GM19240 (cell line): Measurements from ENCODE around the gene ATG14.
"Not testable (repeated sequence)": the region's sequence is repeated elsewhere in the genome, so short reads cannot be mapped to it uniquely, and the experiment has no call there.

ENCODE experiments used
- DNase-seq: peaks from one replicate; pipeline ENCODE4 v3.0.0; 2011; ENCODE audit warnings: low spot score; ENCODE audit not compliant: insufficient read length

ATG14 gene

DNA sequence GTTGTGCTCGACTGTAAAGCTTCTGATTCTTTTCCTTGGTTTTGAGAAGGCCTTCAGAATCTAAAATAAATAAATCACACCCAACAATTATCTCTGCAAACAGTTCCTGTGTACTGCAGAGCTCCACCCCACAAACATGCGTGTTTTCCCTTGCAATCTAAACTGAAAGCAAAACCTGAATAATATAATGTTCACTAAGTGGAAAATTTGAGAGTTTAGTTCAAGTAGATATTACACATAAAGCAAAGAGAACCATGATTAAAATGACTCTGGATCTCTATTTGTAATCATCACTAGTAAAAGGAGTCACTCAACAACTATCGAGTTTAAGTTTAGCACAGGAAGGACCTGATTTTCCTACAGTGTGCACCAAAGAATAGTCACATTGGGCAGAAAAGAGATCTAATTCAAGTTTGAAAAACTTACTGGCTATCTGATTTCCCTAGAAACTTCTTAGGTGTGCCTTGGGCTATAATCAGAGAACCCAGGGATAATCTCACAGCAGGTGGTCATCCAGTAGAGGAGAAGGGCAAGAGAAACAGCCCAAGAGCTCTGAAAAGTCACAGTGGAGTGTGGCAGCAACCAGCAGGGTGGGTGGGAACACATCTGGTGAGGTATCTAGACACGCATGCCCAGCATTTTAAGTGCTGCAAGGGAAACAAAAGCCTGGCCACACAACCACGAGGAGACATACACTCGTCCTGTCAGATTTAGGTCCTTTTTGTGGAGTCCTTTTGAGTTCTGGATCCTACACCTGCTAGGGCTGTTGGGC is 25.4 kb downstream of the ATG14 start:
- no peak for DNase-seq

DNA sequence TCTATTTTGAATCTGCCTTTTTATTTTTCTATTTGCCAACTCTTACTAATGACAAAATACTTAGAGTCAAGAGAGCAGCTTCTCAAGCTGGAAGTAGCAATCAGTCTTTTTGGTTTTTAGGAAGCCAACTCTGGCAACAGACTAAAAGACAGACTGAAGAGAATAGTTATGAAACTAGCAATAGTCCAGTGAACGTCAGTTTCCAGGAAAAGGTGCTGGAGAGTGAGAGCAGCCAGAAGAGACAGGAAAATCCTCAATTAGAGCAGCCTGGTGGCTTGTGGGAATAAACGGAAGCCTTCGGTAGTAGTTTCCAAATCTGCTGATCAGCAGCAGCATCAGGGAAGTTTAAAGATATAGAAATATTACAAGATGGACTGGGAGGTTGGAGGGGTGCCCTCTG is 27.1 kb downstream of the ATG14 start:
- DNase-seq = no peak

DNA sequence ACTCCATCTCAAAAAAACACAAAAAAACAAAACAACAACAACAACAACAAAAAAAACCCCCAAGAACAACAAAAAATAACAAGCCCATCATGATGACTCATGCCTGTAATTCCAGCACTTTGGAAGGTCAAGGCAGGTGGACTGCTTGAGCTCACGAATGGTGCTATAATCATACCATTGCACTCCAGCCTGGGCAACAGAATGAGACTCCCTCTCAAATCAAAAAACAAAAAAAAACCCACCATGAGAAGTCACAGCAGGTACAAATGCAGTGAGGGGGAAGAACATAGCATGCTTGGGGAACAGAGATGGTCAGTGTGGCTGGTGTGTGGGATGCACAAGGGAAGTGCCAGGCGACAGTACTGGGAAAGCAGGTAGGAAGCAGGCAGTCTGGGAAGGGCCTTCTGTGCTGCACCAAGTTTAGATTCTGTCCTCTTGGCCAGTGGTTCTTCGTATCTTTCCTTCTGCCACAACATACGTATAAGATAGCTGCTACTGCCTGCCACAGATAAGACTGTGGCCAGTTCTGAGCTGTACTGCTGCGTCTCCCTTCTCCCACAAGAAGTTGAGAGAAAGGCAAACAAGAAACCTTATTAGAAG is 28.0 kb downstream of the ATG14 start:
- DNase-seq = no peak

DNA sequence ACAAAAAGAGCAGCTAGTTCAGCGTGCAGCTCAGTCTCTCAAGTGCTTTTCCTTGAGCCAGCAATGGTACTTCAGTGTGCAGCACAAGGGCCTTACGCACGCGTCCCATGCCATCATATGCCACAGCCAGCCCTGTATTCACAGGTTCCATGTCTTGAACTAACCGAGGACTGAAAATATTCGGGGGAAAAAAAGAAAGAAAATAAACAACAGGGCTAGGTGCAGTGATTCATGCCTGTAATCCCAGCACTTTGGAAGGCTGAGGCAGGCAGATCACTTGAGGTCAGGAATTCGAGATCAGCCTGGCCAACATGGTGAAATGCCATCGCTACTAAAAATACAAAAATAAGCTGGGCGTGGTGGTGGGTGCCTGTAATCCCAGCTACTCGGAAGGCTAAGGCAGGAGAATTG is 28.6 kb downstream of the ATG14 start:
- not testable (repeated sequence) for DNase-seq

DNA sequence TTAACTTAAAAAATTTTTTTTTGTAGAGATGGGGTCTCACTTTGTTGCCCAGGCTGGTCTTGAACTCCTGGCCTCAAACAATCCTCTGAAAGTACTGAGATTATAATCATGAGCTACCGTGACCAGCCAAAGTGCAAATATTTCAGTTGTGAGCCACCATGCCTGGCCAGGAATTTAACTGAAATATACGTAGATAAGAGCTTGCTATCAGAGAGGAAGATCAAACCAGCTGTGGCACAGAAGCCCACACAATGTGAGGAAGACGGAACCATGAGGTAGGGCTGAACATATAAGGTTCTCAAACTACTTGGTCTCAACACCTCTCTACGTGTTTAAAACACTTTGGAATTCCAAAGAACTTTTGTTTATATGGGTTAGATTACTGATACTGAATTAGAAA is 29.1 kb downstream of the ATG14 start:
- DNase-seq = no peak

DNA sequence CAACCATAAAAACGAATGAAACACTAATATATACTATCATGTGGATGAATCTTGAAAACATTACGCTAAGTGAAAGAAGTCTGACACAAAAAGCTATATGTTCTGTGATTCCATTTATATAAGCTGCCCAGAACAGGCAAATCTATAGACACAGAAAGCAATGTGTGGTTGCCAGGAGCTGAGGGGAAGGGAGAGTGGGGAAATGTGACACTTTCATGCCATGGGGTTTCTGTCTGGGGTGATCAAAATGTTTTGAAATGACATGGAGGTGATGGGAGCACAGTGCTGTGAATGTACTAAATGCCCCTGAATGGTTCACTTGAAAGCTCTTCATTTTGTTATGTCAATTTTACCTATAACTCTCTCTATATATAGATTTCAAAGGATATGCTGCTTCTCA is 30.1 kb downstream of the ATG14 start:
- no peak for DNase-seq

DNA sequence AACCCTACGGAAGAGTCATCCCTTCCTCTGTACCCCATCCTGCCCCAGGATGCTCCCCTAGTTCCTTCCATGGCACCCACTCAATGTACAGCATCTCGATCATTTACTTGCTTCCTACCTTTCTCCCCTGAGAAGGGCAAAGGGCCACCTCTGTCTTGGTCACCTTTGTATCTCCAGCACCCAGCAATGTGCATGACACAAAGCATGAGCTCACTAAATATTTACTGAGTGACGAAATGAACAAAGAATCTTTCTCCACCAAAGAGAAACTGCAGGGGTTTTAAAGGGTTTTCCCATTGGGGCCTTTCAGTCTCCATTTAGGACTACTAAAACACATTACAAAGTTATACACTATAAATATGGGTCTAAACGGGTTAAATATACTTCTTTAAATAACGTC is 30.6 kb downstream of the ATG14 start:
- no peak for DNase-seq

DNA sequence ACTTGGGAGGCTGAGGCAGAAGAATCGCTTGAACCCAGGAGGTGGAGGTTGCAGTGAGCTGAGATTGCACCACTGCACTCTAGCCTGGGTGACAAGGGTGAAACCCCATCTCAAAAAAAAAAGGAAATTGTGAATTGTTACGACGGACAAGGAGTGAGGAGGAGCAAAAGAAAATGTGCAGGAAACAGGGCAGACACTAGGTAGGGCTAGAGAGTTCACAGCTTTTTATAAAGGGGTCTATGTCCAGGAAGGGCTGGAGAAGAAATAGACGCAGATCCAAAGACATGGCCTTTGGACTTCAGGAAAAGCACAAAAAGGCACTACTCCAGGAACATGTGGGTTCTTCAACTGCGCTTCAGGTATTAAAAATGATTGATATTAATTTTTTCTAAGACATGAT is 34.4 kb downstream of the ATG14 start:
- DNase-seq = no peak

DNA sequence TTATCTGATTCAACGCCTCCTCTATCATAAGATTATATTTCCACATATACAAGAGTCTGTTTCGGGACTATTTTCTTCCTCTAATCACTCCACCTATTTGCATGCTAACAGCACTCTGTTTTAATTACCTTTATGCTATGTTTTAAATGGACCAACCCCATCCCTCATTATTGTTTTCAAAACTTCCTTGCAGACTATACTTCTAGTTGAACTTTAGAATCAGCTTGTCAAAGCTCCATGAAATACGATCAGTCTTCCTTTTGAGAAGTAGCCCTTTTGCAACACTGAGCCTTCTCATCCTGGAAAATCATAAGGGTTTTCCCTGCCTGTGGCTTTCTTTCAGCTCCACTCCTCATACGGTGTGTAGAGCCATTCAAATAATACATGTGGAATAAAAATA is 36.9 kb downstream of the ATG14 start:
- DNase-seq = no peak

DNA sequence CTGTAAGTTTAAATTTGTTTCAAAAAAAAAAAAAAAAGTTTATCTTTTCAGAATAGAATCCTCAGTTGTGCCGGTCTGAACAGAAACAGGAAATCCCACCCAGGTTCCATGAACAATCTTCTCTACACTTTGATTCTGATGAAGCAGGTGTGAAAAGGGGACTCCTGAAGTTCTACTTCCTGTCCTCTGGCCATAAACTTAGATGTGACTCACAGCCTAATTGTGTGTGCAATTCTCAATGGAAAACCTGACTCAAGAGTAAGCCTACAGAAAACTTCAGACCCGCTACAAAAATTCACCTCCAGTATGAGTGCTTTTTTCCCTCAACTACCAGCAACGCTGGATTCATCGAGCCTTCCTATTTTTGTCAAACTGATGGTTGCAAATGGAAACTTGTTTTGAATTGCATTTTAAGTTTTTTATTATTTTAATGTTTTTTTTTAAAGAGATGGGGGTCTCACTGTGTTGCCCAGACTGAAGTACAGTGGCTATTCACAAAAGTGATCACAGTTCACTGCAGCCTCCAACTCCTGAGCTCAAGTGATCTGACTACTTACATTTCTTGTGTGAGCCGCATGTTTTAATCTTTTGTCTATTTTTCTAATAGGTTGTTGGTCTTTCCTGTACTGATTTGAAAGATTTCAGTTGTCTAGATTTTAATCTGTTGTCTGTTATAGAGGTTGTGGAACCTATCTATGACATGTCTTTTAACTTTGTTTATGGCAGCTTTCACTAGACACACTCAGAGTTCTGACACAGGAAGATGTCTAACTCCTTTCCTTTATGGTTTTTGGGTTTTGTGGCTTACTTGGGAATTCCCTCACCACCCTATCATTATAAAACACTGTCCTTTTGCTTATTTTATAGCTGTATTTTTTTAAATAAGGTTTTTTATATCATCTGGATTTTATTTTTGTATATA is 37.6 kb downstream of the ATG14 start:
- no peak for DNase-seq

DNA sequence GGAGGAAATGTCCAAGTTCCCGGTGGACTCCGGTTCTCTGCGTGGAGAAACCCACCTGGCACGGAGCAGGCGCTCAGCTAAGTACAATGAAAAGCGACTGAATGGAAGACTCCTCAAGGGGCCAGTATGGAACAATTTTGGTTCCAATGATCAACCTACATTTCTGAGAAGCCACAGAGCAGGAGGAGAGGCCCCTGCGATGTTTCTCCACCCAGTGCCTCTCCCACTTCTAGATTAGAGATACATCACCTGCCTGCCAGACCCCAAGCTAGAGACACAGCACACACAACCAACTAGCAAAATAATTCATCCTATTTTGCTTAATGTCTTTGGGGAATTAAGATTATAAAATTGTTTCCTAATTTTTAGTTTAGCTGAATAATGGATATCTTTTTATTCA is 38.8 kb downstream of the ATG14 start:
- DNase-seq = no peak

DNA sequence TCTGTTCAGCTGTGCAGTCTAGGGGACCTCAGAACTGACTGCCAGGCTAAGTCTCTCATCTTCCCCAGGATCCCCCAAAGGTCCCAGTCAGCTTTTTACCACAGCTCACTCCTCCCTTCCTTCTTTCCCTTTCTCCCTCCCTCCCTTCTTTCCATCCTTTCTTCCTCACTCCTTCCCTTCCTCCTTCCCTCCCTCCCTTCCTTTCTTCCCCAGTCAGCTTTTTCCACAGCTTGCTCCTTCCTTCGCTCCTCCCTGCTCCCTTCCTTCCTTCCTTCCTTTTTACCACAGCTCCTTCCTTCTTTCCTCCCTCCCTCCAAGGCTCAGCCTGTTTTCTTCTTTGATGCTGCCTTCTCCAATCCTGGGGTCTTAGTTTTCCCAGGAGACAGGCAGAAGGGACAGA is 39.2 kb downstream of the ATG14 start:
- DNase-seq = no peak

DNA sequence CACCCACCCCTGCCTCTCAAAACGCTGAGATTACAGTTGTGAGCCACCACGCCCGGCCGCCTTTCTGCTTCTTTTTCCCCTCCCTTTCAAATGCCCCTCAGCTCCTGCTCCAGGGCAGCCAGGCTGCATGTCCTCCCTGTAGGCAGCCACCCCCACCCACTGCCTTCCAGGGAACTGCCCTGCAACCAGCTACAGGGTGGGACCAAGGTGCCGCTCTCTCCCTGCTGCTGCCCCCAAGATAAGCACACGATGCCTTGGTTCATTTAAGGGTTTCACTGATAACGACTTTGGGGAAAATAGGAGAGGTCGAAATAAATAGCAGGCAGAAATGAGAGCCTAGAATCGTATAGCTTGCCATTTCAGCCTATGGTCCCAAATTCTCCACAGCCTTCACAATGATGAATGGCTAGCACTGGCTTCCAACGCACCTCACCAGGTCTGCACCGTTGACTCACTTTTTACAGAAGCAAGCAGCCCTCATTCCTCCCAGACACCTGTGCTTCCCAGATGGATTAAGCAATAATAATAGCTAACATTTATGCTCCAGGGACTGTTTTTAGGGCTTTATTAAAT is 40.7 kb downstream of the ATG14 start:
- DNase-seq = no peak

DNA sequence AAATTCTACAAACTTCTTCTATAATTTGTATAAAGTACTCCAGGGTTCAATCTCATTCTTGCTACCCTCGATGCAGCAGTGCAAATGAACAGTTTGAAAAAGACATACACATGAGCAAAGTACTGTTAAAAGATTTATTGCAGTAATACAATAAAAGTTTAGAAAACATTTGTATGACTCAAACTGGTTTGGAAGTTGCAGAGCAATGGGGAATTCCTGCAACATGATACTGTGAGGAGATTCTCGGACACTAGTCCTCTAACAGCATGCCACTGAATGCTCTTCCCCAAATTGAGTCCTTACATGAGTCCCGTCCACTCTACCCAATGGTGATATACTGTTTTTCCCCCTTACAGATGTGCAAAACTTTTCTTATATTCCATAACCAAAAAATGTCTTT is 45.4 kb downstream of the ATG14 start:
- no peak for DNase-seq

DNA sequence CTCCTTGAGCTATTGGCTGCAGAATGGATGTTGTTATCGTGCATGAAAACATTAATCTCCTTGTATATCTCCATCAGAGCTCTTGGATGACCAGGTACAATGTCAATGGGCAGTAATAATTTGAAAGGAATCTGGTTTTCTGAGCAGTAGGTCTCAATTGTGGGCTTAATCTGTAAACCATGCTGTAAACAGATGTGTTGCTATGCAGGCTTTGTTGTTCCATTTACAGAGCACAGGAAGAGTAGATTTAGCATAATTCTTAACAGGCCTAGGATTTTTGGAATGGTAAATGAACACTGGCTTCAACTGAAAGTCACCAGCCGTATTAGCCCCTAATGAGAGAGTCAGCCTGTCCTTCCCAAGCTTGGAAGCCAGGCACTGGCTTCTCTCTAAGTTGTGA is 50.4 kb downstream of the ATG14 start:
- DNase-seq = no peak

DNA sequence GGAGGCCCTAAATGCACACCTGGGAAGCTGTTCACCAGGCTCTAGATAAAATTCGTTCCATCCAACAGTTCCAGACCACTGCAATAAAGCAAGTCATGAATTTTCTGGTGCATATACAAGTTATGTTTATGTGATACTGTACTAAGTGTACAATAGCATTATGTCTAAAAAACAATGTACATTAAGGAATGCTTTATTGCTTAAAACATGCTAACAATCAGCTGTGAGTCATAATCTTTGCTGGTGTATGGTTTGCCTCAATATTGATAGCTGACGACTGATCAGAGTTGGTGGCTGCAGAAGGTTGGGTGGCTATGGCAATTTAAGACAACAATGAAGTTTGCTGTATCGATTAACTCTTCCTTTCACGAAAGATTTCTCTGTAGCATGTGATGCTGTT is 52.3 kb downstream of the ATG14 start:
- DNase-seq = no peak

DNA sequence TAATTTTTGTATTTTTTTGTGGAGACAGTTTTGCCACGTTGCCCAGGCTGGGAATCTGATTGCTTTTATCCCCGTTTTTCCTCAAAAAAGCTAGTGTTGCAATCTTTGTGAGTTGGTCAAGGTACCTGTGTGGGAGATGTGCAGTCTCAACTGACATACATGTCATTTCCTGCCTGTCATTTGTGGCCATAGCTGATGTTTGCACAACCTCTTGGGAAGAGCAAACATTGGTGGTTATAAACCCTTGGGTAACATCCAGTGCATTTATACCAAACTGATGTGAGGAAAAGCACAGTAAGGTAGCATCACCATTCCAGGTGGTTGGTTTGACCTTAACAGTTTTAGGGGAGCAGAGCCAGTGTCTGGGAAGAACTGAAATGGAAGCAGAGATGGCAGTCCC is 54.7 kb downstream of the ATG14 start:
- DNase-seq = no peak

DNA sequence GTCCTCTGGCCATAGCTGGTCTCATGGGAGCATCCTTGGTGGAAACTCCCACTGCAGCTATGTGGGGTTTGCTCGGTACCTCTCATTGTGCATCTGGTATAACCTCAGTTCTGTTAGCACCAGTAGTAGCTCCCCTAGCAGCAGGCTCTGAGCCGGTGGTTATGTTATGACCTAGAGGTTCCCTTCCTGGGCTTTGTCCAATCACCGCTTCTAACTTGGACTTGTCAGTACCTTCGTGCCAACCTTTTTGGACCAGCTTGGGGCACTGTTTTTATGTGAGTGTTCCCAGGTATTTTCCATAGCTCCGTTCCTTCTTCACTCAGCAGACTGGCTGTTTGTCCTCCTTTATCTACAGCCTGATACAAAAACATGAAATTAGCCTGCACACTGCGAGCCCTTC is 55.7 kb downstream of the ATG14 start:
- no peak for DNase-seq

DNA sequence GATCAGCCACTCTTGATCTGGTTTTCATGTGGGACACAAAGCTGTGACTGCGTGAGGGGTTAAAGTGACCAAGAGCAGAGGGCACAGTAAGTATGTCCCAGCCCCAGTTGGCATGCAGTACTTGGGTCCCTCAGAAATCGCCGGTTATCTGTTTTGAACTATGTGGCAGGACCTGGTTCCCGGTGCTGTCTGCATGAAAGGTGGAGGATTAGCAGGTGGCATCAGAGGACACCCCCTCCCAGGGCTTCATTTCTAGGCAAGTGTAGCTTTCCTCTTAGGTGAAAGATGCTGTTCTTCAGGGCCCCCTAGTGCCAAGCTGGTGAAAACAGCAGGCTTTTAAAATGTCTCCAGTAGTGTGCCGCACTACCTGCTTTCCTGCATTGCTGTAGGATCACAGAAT is 57.1 kb downstream of the ATG14 start:
- DNase-seq = peak; percentile 27

DNA sequence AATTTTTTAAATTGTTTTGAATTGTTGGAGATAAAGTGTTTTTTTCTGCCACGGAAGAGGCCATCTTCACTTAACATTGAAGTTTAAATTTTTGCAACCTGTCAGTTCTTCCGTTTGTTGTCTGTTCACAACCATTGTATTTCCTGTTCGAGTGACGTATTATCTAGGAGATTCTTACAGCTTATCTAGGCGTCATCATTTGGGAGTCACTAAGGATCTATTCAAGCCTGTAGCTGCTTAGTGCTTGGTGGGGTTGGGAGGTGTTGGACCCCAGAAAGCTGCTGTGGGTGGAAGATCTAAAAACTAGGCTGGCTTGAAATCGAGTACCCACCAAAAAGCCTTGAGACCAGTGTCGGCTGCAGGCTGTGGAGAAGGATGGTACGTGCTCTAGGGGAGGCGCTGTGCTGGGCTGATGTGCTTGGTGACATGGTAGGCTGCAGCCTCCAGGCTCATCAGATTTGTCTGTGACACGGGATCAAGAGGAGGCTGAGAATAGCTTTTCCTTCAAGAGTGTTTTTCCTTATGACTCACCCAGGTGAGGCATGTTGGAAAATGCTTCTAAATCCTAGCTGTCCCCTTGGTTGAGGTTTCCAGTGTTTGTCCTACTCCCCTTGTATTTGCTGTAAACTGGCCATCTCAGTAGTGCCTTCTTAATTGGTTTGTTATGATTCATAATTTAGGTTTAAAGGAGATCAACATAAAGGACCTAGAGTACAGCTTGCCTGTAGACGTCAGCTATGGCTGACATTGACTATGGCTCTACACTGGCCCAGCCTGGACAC is 57.8 kb downstream of the ATG14 start:
- DNase-seq = no peak

DNA sequence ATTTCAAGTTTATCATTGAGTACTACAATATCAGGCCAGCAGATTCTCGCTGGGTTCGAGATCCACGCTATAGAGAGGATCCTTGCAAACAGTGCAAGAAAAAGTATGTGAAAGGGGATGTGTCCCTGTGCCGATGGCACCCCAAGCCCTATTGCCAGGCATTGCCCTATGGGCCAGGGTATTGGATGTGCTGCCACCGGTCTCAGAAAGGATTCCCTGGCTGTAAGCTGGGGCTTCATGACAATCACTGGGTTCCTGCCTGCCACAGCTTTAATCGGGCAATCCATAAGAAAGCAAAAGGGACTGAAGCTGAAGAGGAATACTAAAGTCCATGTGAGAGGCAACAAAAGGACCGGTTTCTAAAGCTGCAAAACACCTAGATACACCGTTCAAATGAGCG is 59.4 kb downstream of the ATG14 start:
- no peak for DNase-seq
